HepG2 (cell line): Measurements from ENCODE around the gene RHOBTB3. TPM values are rescaled to one million over a fixed set of nuclear protein-coding genes. Genes with fewer than 3 reads are reported as not detected.

Experiments used
- ATAC-seq: fragments of 200-7000 bp; cut with Tn5 transposase; 3 replicates; pipeline ENCODE4 v1.9.1; 2020; ENCODE audit warnings: mild to moderate bottlenecking, moderate library complexity
- BruUV-seq: library from RNA; stranded (reverse); fragments of 400-500 nt; replicated peaks from 2 replicates; lab custom pipeline; 2021; lab: Mats Ljungman, UMichigan
- CTCF ChIA-PET: fragments of 300-600 bp; formaldehyde crosslinking; extraction: SDS; loops from one replicate; lab custom pipeline; 2021; ENCODE audit warnings: low total read pairs, inconsistent platforms, low intra/inter-chr PET ratio; lab: Yijun Ruan, JAX
- POLR2A ChIA-PET: fragments of 350-600 bp; sonication (Branson Sonifier 250); formaldehyde crosslinking; loops from one replicate; lab custom pipeline; 2020; ENCODE audit warnings: antibody characterized with exemption, inconsistent platforms; lab: Yijun Ruan, JAX
- DNase-seq: peaks from one replicate; pipeline ENCODE4 v3.0.0-alpha.2; 2015; ENCODE audit warnings: low spot score
- FAIRE-seq: peaks from 3 replicates; lab custom pipeline; 2011; peaks lifted over from hg19 to GRCh38; lab: Jason Lieb, UNC
- H2AFZ ChIP-seq: one replicate; pipeline ENCODE4 v1.6.1; 2011; ENCODE audit warnings: low read length, inconsistent platforms
- H3K27ac ChIP-seq: fragments of 300-600 bp; 3 replicates; pipeline ENCODE4 v1.8.0; 2011; ENCODE audit warnings: mixed run types, mild to moderate bottlenecking, mixed read lengths, low read length, inconsistent platforms; ENCODE audit not compliant: insufficient read depth; ENCODE audit errors: extremely low read length
- H3K27me3 ChIP-seq, 2 experiments: fragments of 200-600 bp in 1 of 2; 2 replicates in 1 of 2; 3 replicates in 1 of 2; pipeline versions ENCODE4 v1.6.0 to v1.8.0; 2011; ENCODE audit warnings: low read length in 2 of 2, mild to moderate bottlenecking in 2 of 2, moderate library complexity in 2 of 2, inconsistent platforms in 1 of 2; ENCODE audit not compliant: insufficient read depth in 2 of 2, control insufficient read depth in 1 of 2
- H3K36me3 ChIP-seq, 2 experiments: fragments of 200-600 bp in 1 of 2; replicated peaks in 1 of 2; 2 replicates in 1 of 2; 3 replicates in 1 of 2; pipeline versions ENCODE4 v1.5.1 to v1.8.0; 2011; ENCODE audit warnings: low read length in 2 of 2, inconsistent platforms in 1 of 2; ENCODE audit not compliant: insufficient read depth in 2 of 2, control insufficient read depth in 1 of 2
- H3K4me1 ChIP-seq: 2 replicates; pipeline ENCODE4 v1.5.1; 2012; ENCODE audit warnings: low read length, inconsistent platforms; ENCODE audit not compliant: insufficient read depth
- H3K4me2 ChIP-seq: 2 replicates; pipeline ENCODE4 v1.6.0; 2011; ENCODE audit warnings: low read depth, low read length, inconsistent platforms
- H3K4me3 ChIP-seq, 3 experiments: fragments of 200-600 bp in 1 of 3; sonication (generic), shearing (Covaris generic) in 1 of 3; replicated peaks in 1 of 3; 2 replicates each; pipeline ENCODE4 v1.5.1; 2011 to 2016; ENCODE audit warnings: low read length in 3 of 3, inconsistent platforms in 2 of 3, low read depth in 2 of 3, mild to moderate bottlenecking in 2 of 3, control low read depth in 1 of 3, mixed read lengths in 1 of 3; ENCODE audit not compliant: insufficient read depth in 1 of 3
- H3K79me2 ChIP-seq: one replicate; pipeline ENCODE4 v1.6.1; 2011; ENCODE audit warnings: low read length, inconsistent platforms; ENCODE audit not compliant: insufficient read depth
- H3K9ac ChIP-seq: 2 replicates; pipeline ENCODE4 v1.6.0; 2011; ENCODE audit warnings: mild to moderate bottlenecking, low read depth, low read length, inconsistent platforms; ENCODE audit not compliant: insufficient read depth
- H3K9me3 ChIP-seq: 2 replicates; pipeline ENCODE4 v1.5.1; 2012; ENCODE audit warnings: mild to moderate bottlenecking, low read length
- H4K20me1 ChIP-seq: 2 replicates; pipeline ENCODE4 v1.6.0; 2011; ENCODE audit warnings: inconsistent platforms, mild to moderate bottlenecking, low read length, moderate library complexity; ENCODE audit not compliant: insufficient read depth
- MAX ChIP-seq: IDR thresholded peaks from 2 replicates; pipeline ENCODE4 v1.6.1; 2012; ENCODE audit warnings: inconsistent platforms
- MEIS2 ChIP-seq: sonication (generic); formaldehyde crosslinking; IDR thresholded peaks from 2 replicates; pipeline ENCODE4 v1.9.0; 2021; ENCODE audit warnings: mild to moderate bottlenecking, missing genetic modification reagents
- SIN3A ChIP-seq: IDR thresholded peaks from 2 replicates; pipeline ENCODE4 v1.6.1; 2011; ENCODE audit warnings: low read depth, mild to moderate bottlenecking, control low read depth, low read length, borderline replicate concordance
- SP140L ChIP-seq: sonication (generic); formaldehyde crosslinking; IDR thresholded peaks from 2 replicates; pipeline ENCODE4 v1.4.0; 2020; ENCODE audit warnings: missing genetic modification reagents, borderline replicate concordance
- ZBTB39 ChIP-seq: sonication (generic); formaldehyde crosslinking; IDR thresholded peaks from 2 replicates; pipeline ENCODE4 v1.5.0; 2020; ENCODE audit warnings: missing genetic modification reagents
- ZNF160 ChIP-seq: sonication (generic); formaldehyde crosslinking; IDR thresholded peaks from 2 replicates; pipeline ENCODE4 v1.8.0; 2022; ENCODE audit warnings: mild to moderate bottlenecking, inconsistent platforms, missing genetic modification reagents
- ZNF546 ChIP-seq: sonication (generic); formaldehyde crosslinking; conservative IDR thresholded peaks from 2 replicates; pipeline ENCODE4 v1.8.1; 2023; ENCODE audit warnings: mild to moderate bottlenecking, missing genetic modification reagents
- ZNF556 ChIP-seq: sonication (generic); formaldehyde crosslinking; IDR thresholded peaks from 2 replicates; pipeline ENCODE4 v1.4.0; 2020; ENCODE audit warnings: mild to moderate bottlenecking, missing genetic modification reagents, borderline replicate concordance
- WGBS: methylation state at CpG from one replicate; pipeline ENCODE4 v1.1.6; 2017; ENCODE audit warnings: low lambda C conversion rate; 5-methylcytosine and 5-hydroxymethylcytosine counted together
- in situ Hi-C: cut with HindIII; loops from 2 replicates; pipeline ENCODE4 v1.10.0; 2017; ENCODE audit warnings: low pct_unique_long_range_greater_than_20kb; ENCODE audit not compliant: extremely low pct_ligation_motif_present
- intact Hi-C: fragments of 100-400 bp; cut with micrococcal nuclease; formaldehyde crosslinking; loops from one replicate; pipeline ENCODE4 v1.10.0; 2022; ENCODE audit not compliant: unreplicated experiment
- polyA plus RNA-seq, 8 experiments: library from polyadenylated mRNA; depleted of rRNA in 3 of 8; stranded (reverse) in 7 of 8; unstranded in 1 of 8; fragments of >200 nt; fragmentation: Illumina TruSeq in 4 of 8; extraction: Trizol in 4 of 8; gene quantifications; 2 replicates each; pipeline versions ENCODE4 v1.2.1 to v1.2.3, GENCODE V29; 2011 to 2016; ENCODE audit warnings: low read depth in 4 of 8, missing spikeins in 1 of 8, mixed read lengths in 1 of 8; ENCODE audit not compliant: insufficient read depth in 1 of 8
- total RNA-seq, 5 experiments: library from RNA; depleted of rRNA; stranded (reverse); fragments of >200 nt; fragmentation: Illumina TruSeq; extraction: Trizol; gene quantifications; 2 replicates each; pipeline ENCODE4 v1.2.3, GENCODE V29; 2016; ENCODE audit warnings: low read depth in 1 of 5

The RHOBTB3 gene
- total and polyA plus RNA-seq, 2 of the 13 experiments (the other 11 are each of a cell fraction or from before 2014, with no cell fraction given) = 31.6 to 35.4 TPM

- DNase-seq (no peak), FAIRE-seq (no peak), ATAC-seq (no peak)
- no TSS peak for BruUV-seq
- Histone ChIP-seq H3K4me3 (no peak overlapping the region), H3K4me2 (no peak overlapping the region), H3K9ac (no peak overlapping the region), H4K20me1 (no peaks in the 10 kb centered on the region), H3K27ac (no peak overlapping the region), H3K79me2 (peaks cover 3% of the 10 kb centered on the region), H3K27me3 (no peaks in the 10 kb centered on the region), H3K36me3 (peaks cover 0 to 7% of the 10 kb centered on the region in 2 experiments; a peak in 2 of 5 replicates), H3K4me1 (peaks cover 44% of the 10 kb centered on the region), H3K9me3 (no peaks in the 10 kb centered on the region), H2AFZ (no peak overlapping the region)
- CTCF ChIA-PET = no interaction called here
- in situ Hi-C loops = no loop called here
- TF ChIP-seq ZBTB39 (CRISPR knock-in tag) (no peak), MEIS2 (CRISPR knock-in tag) (no peak), SP140L (CRISPR knock-in tag) (no peak), SIN3A (no peak), ZNF556 (CRISPR knock-in tag) (no peak), MAX (no peak), ZNF546 (no peak), ZNF160 (CRISPR knock-in tag) (no peak)
- POLR2A ChIA-PET = interaction anchor here (1.5 kb wide), 1 partner anchor 24 kb away, joined by 6 read pairs; no protein-coding TSS in a partner anchor
- intact Hi-C loops = loop anchor here (5.0 kb wide), 1 partner anchor 88 kb away; the partner anchor contains the start of gene RFESD
- WGBS = 96% methylated on average over 2 of the region's 2 CpGs
These were observed 3.8 kb downstream of the RHOBTB3 start for GRCh38 chr5:95734906-95735305.
